Esophagus squamous epithelium (tissue), 4 donors: Measurements from ENCODE around the gene CIPC.

ENCODE experiments used
- POLR2A ChIP-seq, 4 donors: fragments of 450-650 bp; IDR thresholded peaks; one replicate each; pipeline ENCODE4 v1.6.1; 2017; ENCODE audit warnings: antibody characterized with exemption in 4 of 4, mild to moderate bottlenecking in 4 of 4, moderate library complexity in 3 of 4
- TF ChIP-seq, protein P1 (sequence below), 6 experiments: fragments of 450-650 bp in 4 of 6; fragments of 200-600 bp in 2 of 6; sonication (generic) in 2 of 6; IDR thresholded peaks; one replicate each; pipeline ENCODE4 v1.5.1; 2016 to 2019; ENCODE audit warnings: antibody characterized with exemption in 6 of 6, mild to moderate bottlenecking in 4 of 6, moderate library complexity in 4 of 6

DNA sequence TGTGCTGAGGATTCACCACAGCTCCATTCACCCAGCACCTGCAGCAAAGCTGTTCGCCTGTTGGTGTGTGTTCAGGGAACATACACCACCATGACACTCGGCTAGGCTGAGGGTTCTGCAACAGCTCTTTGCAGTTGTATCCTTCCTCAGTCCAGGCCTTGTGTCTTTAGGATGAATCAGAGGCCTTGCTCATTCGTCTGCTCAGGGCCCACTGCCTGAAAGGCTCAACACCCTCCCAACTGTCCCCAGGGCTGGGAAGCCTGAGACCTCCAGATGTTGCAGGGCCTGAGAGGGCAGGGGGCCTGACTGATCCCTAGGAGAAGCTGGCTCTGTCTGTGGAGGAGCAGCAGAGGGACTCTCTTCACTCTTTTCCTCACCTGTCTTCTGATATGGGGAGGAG is 32.3 kb downstream of the CIPC start:
- TF ChIP-seq, protein P1, sequence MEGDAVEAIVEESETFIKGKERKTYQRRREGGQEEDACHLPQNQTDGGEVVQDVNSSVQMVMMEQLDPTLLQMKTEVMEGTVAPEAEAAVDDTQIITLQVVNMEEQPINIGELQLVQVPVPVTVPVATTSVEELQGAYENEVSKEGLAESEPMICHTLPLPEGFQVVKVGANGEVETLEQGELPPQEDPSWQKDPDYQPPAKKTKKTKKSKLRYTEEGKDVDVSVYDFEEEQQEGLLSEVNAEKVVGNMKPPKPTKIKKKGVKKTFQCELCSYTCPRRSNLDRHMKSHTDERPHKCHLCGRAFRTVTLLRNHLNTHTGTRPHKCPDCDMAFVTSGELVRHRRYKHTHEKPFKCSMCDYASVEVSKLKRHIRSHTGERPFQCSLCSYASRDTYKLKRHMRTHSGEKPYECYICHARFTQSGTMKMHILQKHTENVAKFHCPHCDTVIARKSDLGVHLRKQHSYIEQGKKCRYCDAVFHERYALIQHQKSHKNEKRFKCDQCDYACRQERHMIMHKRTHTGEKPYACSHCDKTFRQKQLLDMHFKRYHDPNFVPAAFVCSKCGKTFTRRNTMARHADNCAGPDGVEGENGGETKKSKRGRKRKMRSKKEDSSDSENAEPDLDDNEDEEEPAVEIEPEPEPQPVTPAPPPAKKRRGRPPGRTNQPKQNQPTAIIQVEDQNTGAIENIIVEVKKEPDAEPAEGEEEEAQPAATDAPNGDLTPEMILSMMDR (IDR thresholded peaks at IDR 0.05): no peak
- no peak for TF ChIP-seq POLR2A (IDR thresholded peaks at IDR 0.05)
